Lower leg skin (tissue), 3 donors: ENCODE data around the gene WEE2.

ENCODE experiments used
- CTCF ChIP-seq, 3 donors: fragments of 450-650 bp; IDR thresholded peaks; one replicate each; pipeline ENCODE4 v1.5.1; 2016; ENCODE audit warnings: antibody characterized with exemption in 3 of 3, mild to moderate bottlenecking in 3 of 3, moderate library complexity in 2 of 3
- POLR2A ChIP-seq, 2 donors: fragments of 450-650 bp; IDR thresholded peaks; one replicate each; pipeline ENCODE4 v1.6.1; 2016 to 2017; ENCODE audit warnings: antibody characterized with exemption in 2 of 2, mild to moderate bottlenecking in 1 of 2, moderate library complexity in 1 of 2

- TF ChIP-seq CTCF (IDR thresholded peaks at IDR 0.05), result no peak
- no peak for TF ChIP-seq POLR2A (IDR thresholded peaks at IDR 0.05)
These were observed 7.9 kb downstream of the WEE2 start for GRCh38 chr7:141715794-141716689.
